ENCODE results near the gene TMEM63C.

The TMEM63C gene, protein sequence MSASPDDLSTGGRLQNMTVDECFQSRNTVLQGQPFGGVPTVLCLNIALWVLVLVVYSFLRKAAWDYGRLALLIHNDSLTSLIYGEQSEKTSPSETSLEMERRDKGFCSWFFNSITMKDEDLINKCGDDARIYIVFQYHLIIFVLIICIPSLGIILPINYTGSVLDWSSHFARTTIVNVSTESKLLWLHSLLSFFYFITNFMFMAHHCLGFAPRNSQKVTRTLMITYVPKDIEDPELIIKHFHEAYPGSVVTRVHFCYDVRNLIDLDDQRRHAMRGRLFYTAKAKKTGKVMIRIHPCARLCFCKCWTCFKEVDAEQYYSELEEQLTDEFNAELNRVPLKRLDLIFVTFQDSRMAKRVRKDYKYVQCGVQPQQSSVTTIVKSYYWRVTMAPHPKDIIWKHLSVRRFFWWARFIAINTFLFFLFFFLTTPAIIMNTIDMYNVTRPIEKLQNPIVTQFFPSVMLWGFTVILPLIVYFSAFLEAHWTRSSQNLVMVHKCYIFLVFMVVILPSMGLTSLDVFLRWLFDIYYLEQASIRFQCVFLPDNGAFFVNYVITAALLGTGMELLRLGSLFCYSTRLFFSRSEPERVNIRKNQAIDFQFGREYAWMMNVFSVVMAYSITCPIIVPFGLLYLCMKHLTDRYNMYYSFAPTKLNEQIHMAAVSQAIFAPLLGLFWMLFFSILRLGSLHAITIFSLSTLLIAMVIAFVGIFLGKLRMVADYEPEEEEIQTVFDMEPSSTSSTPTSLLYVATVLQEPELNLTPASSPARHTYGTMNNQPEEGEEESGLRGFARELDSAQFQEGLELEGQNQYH

DNA sequence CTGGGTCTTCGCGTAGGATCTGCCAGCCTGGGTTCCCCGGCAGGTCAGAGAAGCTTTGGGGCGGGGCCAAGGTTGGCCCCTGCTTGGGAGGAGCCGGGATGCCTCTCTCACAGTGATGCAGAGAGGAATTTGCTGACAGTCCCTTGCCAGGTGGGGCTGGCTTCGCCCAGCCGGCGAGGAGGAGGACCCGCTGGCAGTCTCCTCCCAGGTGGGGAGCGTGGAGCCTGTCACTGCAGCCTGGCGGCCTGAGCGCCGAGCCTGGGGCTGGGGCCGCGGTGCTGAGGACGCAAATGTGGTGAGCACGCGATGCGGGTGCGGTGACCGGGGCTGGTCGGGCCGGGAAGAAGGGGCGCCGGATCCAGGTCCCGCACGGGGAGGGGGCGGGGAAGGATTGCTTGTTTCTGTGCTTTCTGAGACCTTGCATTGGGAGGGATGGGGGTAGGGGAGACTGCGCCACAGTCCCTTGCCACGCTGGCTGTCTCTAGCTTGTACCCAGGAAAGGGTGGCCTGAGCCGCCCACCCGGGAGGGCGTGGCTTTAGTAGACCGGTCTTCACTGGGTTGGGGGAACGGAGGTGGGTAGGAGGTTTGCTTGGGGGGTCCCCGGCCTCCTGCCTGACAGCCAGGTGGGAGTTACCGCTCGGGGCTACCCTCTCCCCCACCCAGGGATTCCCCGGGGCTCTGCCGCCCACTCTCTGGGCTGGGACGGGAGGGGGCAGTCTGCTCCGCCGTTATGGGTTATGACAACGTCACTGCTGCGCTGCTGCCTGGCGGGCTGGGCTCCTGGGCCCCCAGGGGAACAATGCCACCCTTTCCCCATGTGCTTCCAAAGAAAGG is at the start of gene TMEM63C:
TSS of gene TMEM63C (plus strand) at position 196 of the 835 bp plus-strand sequence. CDS start 37,016 bp downstream, outside the sequence.
- ChIA-PET POLR2A (interaction anchor here (0.6 to 1.9 kb wide), 5 partner anchors 9 to 321 kb away, joined by 3 to 4 read pairs (median 3); partner anchors contain the start of gene ZDHHC22), CTCF (no interaction called here)
- peak; percentile 90 for DNase-seq (ENCODE audit: extremely low spot score)
- no peak for TF ChIP-seq FOXM1 (IDR thresholded peaks at IDR 0.05; ENCODE audit: borderline replicate concordance)
- TF ChIP-seq SUZ12 (IDR thresholded peaks at IDR 0.05) = no peak
- no peak for TF ChIP-seq ELF4 (IDR thresholded peaks at IDR 0.05)
- no peak for TF ChIP-seq HDGF (IDR thresholded peaks at IDR 0.05; ENCODE audit: borderline replicate concordance)
- no peak for TF ChIP-seq LEF1 (IDR thresholded peaks at IDR 0.05; ENCODE audit: borderline replicate concordance)
- TF ChIP-seq ARNT (IDR thresholded peaks at IDR 0.05) = no peak
- TF ChIP-seq FOXK2 (IDR thresholded peaks at IDR 0.05) = no peak
- TF ChIP-seq NFRKB (IDR thresholded peaks at IDR 0.05) = no peak
- no peak for TF ChIP-seq BHLHE40 (IDR thresholded peaks at IDR 0.05; ENCODE audit: borderline replicate concordance)
- TF ChIP-seq, protein P1, sequence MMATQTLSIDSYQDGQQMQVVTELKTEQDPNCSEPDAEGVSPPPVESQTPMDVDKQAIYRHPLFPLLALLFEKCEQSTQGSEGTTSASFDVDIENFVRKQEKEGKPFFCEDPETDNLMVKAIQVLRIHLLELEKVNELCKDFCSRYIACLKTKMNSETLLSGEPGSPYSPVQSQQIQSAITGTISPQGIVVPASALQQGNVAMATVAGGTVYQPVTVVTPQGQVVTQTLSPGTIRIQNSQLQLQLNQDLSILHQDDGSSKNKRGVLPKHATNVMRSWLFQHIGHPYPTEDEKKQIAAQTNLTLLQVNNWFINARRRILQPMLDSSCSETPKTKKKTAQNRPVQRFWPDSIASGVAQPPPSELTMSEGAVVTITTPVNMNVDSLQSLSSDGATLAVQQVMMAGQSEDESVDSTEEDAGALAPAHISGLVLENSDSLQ (IDR thresholded peaks at IDR 0.05) = no peak
- TF ChIP-seq ZNF384 (IDR thresholded peaks at IDR 0.05) = no peak

GRCh38 chr14:77131871-77132486 is 49.6 kb upstream of the TMEM63C start:
- no peak for DNase-seq (ENCODE audit: extremely low spot score)
- ChIA-PET POLR2A (no interaction called here), CTCF (interaction anchor here (1.0 to 1.6 kb wide), 2 partner anchors 8 to 14 kb away, joined by 3 to 4 read pairs; no protein-coding TSS in a partner anchor)
- TF ChIP-seq TARDBP (IDR thresholded peaks at IDR 0.05) (no peak), L3MBTL2 (conservative IDR thresholded peaks at IDR 0.05) (no peak), ZNF384 (IDR thresholded peaks at IDR 0.05) (no peak), CTBP1 (IDR thresholded peaks at IDR 0.05; ENCODE audit: borderline replicate concordance) (no peak), FOXM1 (IDR thresholded peaks at IDR 0.05; ENCODE audit: borderline replicate concordance) (no peak), LEF1 (IDR thresholded peaks at IDR 0.05; ENCODE audit: borderline replicate concordance) (no peak), BHLHE40 (IDR thresholded peaks at IDR 0.05; ENCODE audit: borderline replicate concordance) (no peak), NFRKB (IDR thresholded peaks at IDR 0.05) (no peak), FOXK2 (IDR thresholded peaks at IDR 0.05) (no peak), FOXA1 (IDR thresholded peaks at IDR 0.05) (no peak), ELF4 (IDR thresholded peaks at IDR 0.05) (no peak), ARNT (IDR thresholded peaks at IDR 0.05) (no peak), SUZ12 (IDR thresholded peaks at IDR 0.05) (no peak), HDGF (IDR thresholded peaks at IDR 0.05; ENCODE audit: borderline replicate concordance) (no peak), SP1 (IDR thresholded peaks at IDR 0.05) (no peak)
- TF ChIP-seq, protein P1 (IDR thresholded peaks at IDR 0.05) = no peak

- ChIA-PET CTCF (interaction anchor here (0.7 to 1.0 kb wide), 2 partner anchors 10 to 258 kb away, joined by 3 to 7 read pairs; no protein-coding TSS in a partner anchor), POLR2A (no interaction called here)
- peak; percentile 62 for DNase-seq (ENCODE audit: extremely low spot score)
- TF ChIP-seq ZNF384 (IDR thresholded peaks at IDR 0.05) (no peak), TARDBP (IDR thresholded peaks at IDR 0.05) (no peak), FOXA1 (IDR thresholded peaks at IDR 0.05) (no peak), HDGF (IDR thresholded peaks at IDR 0.05; ENCODE audit: borderline replicate concordance) (no peak), BHLHE40 (IDR thresholded peaks at IDR 0.05; ENCODE audit: borderline replicate concordance) (no peak), LEF1 (IDR thresholded peaks at IDR 0.05; ENCODE audit: borderline replicate concordance) (no peak), CTBP1 (IDR thresholded peaks at IDR 0.05; ENCODE audit: borderline replicate concordance) (no peak), L3MBTL2 (conservative IDR thresholded peaks at IDR 0.05) (no peak)
Measured at GRCh38 chr14:77133720-77134338, 47.8 kb upstream of the TMEM63C start.

DNA sequence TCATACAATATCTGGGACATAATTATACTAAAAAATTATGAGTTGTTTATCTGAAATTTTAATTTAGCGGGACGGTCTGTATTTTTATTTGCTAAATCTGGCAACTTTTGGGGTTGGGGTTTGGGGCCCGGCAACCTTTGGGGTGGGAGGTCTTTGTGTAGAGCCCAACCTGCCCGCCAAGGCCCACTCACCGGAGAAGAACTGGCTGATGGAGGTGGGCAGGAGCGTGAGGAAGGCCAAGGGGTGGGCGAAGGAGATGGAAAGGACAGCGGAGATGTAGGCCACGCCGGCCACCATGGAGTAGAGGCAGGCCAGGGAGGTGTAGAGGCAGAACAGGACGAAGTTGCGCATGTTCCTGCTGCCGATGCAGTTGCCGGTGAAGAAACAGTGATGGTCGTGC is 42.6 kb upstream of the TMEM63C start:
- ChIA-PET CTCF (interaction anchor here (0.6 to 1.3 kb wide), 2 partner anchors 17 to 429 kb away, joined by 3 read pairs; no protein-coding TSS in a partner anchor), POLR2A (interaction anchor here (1.5 kb wide), 1 partner anchor 40 kb away, joined by 3 read pairs; no protein-coding TSS in a partner anchor)
- DNase-seq (ENCODE audit: extremely low spot score) = no peak
- TF ChIP-seq HDGF (IDR thresholded peaks at IDR 0.05; ENCODE audit: borderline replicate concordance) = no peak
- TF ChIP-seq LEF1 (IDR thresholded peaks at IDR 0.05; ENCODE audit: borderline replicate concordance) = no peak
- TF ChIP-seq L3MBTL2 (conservative IDR thresholded peaks at IDR 0.05) = no peak
- TF ChIP-seq ELF4 (IDR thresholded peaks at IDR 0.05) = no peak
- no peak for TF ChIP-seq FOXA1 (IDR thresholded peaks at IDR 0.05)
- TF ChIP-seq CTBP1 (IDR thresholded peaks at IDR 0.05; ENCODE audit: borderline replicate concordance) = no peak
- no peak for TF ChIP-seq ARNT (IDR thresholded peaks at IDR 0.05)
- TF ChIP-seq, protein P1 (IDR thresholded peaks at IDR 0.05) = no peak
- TF ChIP-seq FOXM1 (IDR thresholded peaks at IDR 0.05; ENCODE audit: borderline replicate concordance) = no peak
- no peak for TF ChIP-seq SP1 (IDR thresholded peaks at IDR 0.05)
- TF ChIP-seq NFRKB (IDR thresholded peaks at IDR 0.05) = no peak
- no peak for TF ChIP-seq ZNF384 (IDR thresholded peaks at IDR 0.05)
